GM15510 (cell line): Measurements from ENCODE around the gene NACC2.

Source experiments
- POLR2A ChIP-seq: IDR thresholded peaks from 3 replicates; pipeline ENCODE4 v1.6.1; 2011; ENCODE audit warnings: borderline replicate concordance; ENCODE audit not compliant: insufficient read length; ENCODE audit errors: extremely low read depth

NACC2 gene

DNA sequence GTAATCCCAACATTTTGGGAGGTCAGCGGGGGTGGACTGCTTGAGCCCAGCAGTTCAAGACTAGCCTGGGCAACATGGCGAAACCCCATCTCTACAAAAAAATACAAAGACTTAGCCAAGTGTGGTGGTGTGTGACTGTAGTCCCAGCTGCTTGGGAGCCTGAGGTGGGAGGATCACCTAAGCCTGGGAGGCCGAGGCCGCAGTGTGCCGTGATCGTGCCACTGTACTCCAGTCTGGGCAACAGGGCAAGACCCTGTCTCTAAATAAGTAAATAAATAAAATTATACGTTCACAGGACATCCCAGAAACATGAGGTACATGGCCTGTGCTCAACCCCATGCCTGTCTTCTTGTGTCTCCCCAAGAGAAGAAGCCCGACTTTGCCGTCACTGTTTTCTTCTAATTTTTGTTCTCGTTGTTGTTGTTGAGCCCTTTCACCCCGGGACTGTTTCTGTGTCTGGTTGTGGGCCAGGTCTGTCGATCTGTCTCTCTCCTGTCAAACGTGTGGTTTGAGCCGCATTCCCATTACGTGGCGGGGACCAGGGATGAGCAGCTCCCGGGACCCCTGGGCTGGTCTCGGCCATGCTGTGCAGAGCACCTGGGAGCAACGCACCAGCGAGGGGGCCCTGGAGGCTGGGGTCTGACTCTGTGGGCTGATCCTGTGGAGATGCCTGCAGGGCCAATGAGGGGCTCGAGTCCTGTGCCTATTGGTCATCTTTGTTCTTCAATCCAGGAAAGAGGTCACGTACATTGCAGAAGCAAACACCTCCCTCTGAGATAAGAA, 32.2 kb downstream of the NACC2 start:
- no peak for TF ChIP-seq POLR2A

DNA sequence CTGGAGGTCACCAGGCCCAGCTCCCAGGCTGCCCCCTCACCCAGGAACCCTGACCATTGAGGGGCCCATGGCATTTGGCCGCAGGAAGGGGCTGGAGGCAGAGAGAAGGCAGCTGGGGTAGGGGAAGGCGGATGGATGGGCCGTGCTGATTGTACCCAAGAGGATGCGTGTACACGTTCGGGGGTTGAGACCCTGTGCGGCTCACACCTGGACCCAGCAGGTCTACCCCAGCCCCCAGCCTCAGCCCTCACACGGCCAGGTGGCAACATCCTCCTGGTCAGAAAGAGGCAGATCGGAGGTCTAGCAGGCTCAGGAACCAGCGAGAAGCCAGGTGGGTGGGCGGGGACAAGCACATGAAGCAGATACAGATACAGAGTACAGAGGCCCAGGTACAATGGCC, 33.7 kb downstream of the NACC2 start:
- no peak for TF ChIP-seq POLR2A

GRCh38 chr9:136060671-136061371, 34.3 kb downstream of the NACC2 start:
- TF ChIP-seq POLR2A, result no peak

- TF ChIP-seq POLR2A, result no peak
Observed at GRCh38 chr9:136059851-136060670, 35.0 kb downstream of the NACC2 start.

DNA sequence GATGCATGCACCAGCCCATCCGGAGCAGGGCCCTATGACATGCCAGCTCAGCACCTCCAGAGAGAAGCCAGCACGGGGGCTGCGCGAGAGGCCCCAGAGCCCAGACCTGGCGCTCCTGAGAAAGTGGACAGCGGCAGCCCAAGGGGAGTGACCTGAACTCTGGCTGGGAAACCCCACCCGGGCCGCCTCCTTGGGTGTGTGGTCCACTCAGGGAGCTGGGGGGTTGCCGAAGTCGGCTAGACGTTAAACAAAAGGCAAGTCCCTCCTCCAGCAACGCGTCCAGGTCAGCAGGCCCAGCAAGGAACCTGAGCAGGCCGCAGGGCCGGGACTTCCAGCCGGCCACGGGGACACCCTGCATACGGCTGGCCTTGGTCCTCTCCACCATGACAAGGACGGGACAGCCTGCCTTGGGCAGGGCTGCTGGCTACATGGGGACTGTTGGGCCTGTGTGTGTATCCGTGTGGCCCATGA, 35.7 kb downstream of the NACC2 start:
- TF ChIP-seq POLR2A, result no peak

- TF ChIP-seq POLR2A, result no peak
Observed at GRCh38 chr9:136058801-136059302, 36.2 kb downstream of the NACC2 start.

DNA sequence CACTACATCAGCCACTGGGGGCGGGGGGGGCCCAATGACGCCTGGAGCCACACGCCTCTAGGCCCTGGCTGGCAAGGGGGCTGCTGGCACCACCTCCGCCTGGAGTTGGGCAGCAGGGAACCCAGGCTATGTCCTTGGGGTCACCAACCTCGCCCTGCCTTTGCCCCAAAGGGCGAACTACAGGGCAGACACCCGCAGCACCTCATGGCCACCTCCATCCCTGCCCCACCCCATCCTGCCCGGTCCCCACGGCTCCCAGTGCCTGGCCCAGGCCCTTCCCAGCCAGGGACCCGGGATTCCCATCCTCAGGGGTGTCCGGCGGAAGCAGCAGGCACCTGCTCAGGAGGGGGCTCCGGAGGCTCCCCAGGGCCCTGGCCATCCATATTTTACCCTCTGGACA, 37.0 kb downstream of the NACC2 start:
- no peak for TF ChIP-seq POLR2A

DNA sequence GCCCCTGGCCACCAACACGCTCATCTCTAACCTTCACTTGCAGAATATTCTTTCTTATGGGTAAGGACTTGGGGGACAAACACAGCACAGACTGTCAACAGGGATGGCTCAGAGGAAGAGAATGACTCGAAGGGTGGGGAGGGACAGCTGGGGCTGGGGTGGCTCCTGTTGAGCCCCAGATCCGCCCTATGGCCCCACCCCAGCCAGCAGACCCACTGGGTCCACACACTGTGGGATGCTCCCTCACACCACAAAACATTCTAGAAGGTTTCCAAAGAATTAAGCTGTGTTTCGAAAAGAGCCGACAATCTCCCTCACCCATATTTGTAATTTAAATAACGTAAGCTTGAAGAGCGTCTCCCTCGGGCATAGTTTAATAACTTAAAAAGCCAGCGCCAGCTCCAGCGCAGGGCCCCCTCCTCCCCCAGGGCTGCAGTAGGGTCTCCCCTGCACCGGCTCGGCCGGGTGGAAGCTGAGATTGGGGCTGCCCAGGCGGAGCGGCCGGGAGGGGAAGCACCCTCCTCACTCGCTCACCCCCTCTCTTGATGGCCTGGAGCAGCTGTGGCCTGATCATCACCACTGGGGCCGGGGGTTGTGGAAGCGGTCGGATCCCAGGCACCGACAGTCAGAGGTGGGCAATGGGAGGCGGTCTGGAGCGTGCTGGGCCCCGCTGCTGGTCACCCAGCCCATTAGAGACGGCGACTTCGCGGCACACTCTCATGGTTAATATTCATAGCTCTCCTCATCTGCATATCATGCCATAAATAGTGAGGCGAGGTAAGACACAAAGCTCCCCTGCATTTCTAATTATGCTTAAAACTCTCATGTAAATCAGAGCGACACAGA, 37.6 kb downstream of the NACC2 start:
- TF ChIP-seq POLR2A, result no peak

GRCh38 chr9:136056546-136057235, 38.4 kb downstream of the NACC2 start:
- no peak for TF ChIP-seq POLR2A

DNA sequence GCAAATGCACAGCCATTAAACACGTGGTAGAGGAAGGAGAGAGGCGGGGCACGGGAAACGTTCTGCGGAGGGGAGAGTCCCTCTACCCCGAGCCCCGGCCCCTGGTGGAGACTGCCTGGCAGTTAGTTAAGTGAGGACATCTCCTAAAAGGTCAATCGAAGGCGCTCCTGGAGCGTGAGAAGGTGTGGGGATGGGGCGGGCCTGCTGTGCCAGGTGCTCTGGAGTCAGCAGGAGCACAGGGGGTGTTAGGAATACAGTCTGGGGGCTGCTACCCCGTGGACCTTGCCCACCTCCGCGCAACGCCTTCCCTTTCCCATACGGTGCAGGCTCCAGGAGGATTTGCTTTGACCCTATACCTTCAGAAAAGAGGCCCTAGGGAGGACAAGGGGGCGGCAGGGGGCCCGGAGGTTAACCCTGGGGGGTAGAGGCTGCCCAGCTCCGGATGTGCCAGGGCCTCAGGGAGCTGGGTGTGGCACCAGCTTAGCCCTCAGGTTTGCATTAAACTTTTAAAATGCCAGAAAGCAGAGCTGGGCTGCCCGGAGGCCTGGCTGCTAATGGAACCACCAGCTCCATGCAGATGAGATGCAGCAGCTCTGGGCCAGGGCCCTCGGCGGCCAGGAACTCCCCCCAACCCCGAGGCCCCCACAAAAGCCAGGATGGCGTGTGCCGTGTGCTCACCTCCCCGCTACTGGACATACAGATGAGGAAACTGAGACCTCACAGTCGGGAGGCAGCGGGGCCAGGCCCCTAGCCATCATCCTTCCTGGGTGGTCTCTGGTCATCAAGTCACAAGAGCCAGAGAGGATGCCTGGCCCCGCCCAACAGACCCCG, 39.2 kb downstream of the NACC2 start:
- no peak for TF ChIP-seq POLR2A

GRCh38 chr9:136054798-136055714, 40.0 kb downstream of the NACC2 start:
- no peak for TF ChIP-seq POLR2A

GRCh38 chr9:136054146-136054545, 40.9 kb downstream of the NACC2 start:
- no peak for TF ChIP-seq POLR2A

- TF ChIP-seq POLR2A, result no peak
Observed at GRCh38 chr9:136053757-136054142, 41.3 kb downstream of the NACC2 start.
